ENCODE data around the gene FRMD4A. TPM values are rescaled to one million over a fixed set of nuclear protein-coding genes. Genes with fewer than 3 reads are reported as not detected.

The FRMD4A gene
- total RNA-seq, 2 experiments from 2014 or later, result 0.17 TPM; not detected in 1

DNA sequence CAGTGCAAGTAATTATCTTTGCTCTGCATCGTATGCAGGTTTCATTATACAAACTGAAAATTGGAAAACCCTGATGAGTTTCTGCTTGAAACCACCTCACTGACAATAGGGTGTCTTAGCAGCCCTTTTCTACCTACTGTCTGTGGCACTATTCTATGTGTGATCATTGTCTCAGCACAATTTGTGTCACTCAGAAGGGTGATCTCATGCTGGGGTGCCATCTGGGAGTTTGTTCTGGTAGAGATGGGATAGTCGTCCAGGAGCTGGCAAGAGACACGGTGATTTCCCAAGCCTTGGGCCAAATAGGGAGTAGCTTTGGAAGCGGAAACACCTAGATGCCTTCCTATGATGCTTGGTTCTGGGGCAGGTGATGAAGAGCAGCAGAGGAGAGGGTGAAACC lies 186.3 kb downstream of the FRMD4A start:
- Histone ChIP-seq H3K4me1 (ENCODE audit: insufficient read depth, low read length, poor library complexity, severe bottlenecking) (no peaks in the 10 kb centered on the region), H3K4me3 (ENCODE audit: low read depth, low read length, poor library complexity, severe bottlenecking) (no peak overlapping the region), H3K79me2 (ENCODE audit: insufficient read depth, low read depth, low read length) (no peaks in the 10 kb centered on the region), H2AFZ (ENCODE audit: low read length) (no peak overlapping the region), H4K20me1 (ENCODE audit: insufficient read depth, low read length) (no peaks in the 10 kb centered on the region), H3K9me2 (ENCODE audit: insufficient read depth, low read length) (no peaks in the 10 kb centered on the region), H3K9me3 (ENCODE audit: low read length) (no peaks in the 10 kb centered on the region), H3K4me2 (ENCODE audit: low read length) (no peak overlapping the region), H3K27ac (ENCODE audit: low read depth, low read length, poor library complexity, severe bottlenecking) (no peak overlapping the region), H3K36me3 (ENCODE audit: insufficient read depth, low read length) (no peaks in the 10 kb centered on the region)
- ChIA-PET CTCF (ENCODE audit: unreplicated experiment) (no interaction called here), POLR2A (no interaction called here)
- intact Hi-C loops (cut with micrococcal nuclease; ENCODE audit: unreplicated experiment), result no loop called here
- no TSS peak for BruUV-seq (replicated peaks)
- DNase-seq (ENCODE audit: low spot score), result no peak
- TF ChIP-seq EZH2phosphoT487 (IDR thresholded peaks at IDR 0.05; ENCODE audit: borderline replicate concordance, low read depth, low read length), result no peak
- TF ChIP-seq, protein P1, sequence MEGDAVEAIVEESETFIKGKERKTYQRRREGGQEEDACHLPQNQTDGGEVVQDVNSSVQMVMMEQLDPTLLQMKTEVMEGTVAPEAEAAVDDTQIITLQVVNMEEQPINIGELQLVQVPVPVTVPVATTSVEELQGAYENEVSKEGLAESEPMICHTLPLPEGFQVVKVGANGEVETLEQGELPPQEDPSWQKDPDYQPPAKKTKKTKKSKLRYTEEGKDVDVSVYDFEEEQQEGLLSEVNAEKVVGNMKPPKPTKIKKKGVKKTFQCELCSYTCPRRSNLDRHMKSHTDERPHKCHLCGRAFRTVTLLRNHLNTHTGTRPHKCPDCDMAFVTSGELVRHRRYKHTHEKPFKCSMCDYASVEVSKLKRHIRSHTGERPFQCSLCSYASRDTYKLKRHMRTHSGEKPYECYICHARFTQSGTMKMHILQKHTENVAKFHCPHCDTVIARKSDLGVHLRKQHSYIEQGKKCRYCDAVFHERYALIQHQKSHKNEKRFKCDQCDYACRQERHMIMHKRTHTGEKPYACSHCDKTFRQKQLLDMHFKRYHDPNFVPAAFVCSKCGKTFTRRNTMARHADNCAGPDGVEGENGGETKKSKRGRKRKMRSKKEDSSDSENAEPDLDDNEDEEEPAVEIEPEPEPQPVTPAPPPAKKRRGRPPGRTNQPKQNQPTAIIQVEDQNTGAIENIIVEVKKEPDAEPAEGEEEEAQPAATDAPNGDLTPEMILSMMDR (conservative IDR thresholded peaks at IDR 0.05; ENCODE audit: low read length), result no peak

DNA sequence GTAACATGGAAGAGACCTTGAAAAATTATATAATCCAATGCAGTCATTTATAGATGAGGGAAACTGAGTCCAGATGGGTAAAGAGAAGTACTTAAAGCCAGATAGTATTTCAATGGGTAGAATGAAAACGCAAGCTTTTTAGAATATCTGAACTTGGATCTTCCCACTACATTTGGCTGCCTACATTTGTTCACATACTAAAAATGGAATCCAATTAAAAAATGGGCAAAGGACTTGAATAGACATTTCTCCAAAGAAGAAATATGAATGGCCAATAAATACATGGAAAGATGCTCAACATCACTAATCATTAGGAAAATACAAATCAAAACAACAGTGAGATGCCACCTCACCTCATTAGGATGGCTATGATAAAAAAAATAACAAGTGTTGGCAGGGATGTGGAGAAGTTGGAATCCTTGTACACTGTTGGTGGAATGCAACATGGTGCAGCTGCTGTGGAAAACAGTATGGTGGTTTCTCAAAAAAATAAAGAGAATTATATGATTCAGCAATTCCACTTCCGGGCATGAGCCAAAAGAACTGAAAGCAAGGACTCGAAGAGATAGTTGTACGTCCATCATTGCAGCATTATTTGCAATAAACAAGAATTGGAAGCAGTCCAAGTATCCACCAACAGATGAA lies 188.0 kb downstream of the FRMD4A start:
- BruUV-seq (replicated peaks), result no TSS peak
- ChIA-PET POLR2A (no interaction called here), CTCF (ENCODE audit: unreplicated experiment) (no interaction called here)

DNA sequence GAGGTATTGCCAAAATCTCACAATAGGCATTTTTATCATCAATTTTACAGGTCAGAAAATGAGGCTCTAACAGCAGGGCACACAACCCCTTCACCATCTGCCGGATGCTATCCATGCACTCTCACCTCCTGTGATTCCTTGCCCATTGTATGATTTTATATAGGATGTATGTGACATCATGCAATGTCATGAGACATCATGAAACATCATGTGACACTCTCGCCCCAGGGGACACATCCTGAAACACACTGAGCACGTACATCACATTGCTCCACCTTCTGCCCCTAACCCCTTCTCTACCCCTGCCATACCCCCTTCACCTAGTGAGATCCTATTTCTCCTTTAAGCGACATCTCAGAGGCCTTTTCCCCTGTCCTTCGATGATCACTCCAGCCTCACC lies 189.4 kb downstream of the FRMD4A start:
- Histone ChIP-seq H3K4me1 (ENCODE audit: insufficient read depth, low read length, poor library complexity, severe bottlenecking) (no peaks in the 10 kb centered on the region), H2AFZ (ENCODE audit: low read length) (no peak overlapping the region), H3K9me3 (ENCODE audit: low read length) (no peaks in the 10 kb centered on the region), H3K27ac (ENCODE audit: low read depth, low read length, poor library complexity, severe bottlenecking) (no peak overlapping the region), H3K9me2 (ENCODE audit: insufficient read depth, low read length) (no peaks in the 10 kb centered on the region), H3K4me2 (ENCODE audit: low read length) (no peak overlapping the region), H3K79me2 (ENCODE audit: insufficient read depth, low read depth, low read length) (no peaks in the 10 kb centered on the region), H3K4me3 (ENCODE audit: low read depth, low read length, poor library complexity, severe bottlenecking) (no peak overlapping the region), H4K20me1 (ENCODE audit: insufficient read depth, low read length) (no peaks in the 10 kb centered on the region), H3K36me3 (ENCODE audit: insufficient read depth, low read length) (no peaks in the 10 kb centered on the region)
- BruUV-seq (replicated peaks), result no TSS peak
- ChIA-PET POLR2A (no interaction called here), CTCF (ENCODE audit: unreplicated experiment) (no interaction called here)
- TF ChIP-seq, protein P1 (conservative IDR thresholded peaks at IDR 0.05; ENCODE audit: low read length), result no peak
- no peak for TF ChIP-seq EZH2phosphoT487 (IDR thresholded peaks at IDR 0.05; ENCODE audit: borderline replicate concordance, low read depth, low read length)
- DNase-seq (ENCODE audit: low spot score), result no peak
- intact Hi-C loops (cut with micrococcal nuclease; ENCODE audit: unreplicated experiment), result no loop called here

More for the DNA sequence above, 188.0 kb downstream of the FRMD4A start:
- no peaks in the 10 kb centered on the region for H3K9me2 ChIP-seq (ENCODE audit: insufficient read depth, low read length)
- no peak overlapping the region for H2AFZ ChIP-seq (ENCODE audit: low read length)
- no peaks in the 10 kb centered on the region for H4K20me1 ChIP-seq (ENCODE audit: insufficient read depth, low read length)
- H3K27ac ChIP-seq (ENCODE audit: low read depth, low read length, poor library complexity, severe bottlenecking), result no peak overlapping the region
- H3K4me1 ChIP-seq (ENCODE audit: insufficient read depth, low read length, poor library complexity, severe bottlenecking), result no peaks in the 10 kb centered on the region
- H3K9me3 ChIP-seq (ENCODE audit: low read length), result no peaks in the 10 kb centered on the region
- TF ChIP-seq, protein P1 (conservative IDR thresholded peaks at IDR 0.05; ENCODE audit: low read length), result no peak
- no peak for TF ChIP-seq EZH2phosphoT487 (IDR thresholded peaks at IDR 0.05; ENCODE audit: borderline replicate concordance, low read depth, low read length)
- no peak overlapping the region for H3K4me2 ChIP-seq (ENCODE audit: low read length)
- no peaks in the 10 kb centered on the region for H3K36me3 ChIP-seq (ENCODE audit: insufficient read depth, low read length)
- intact Hi-C loops (cut with micrococcal nuclease; ENCODE audit: unreplicated experiment), result no loop called here
- no peak overlapping the region for H3K4me3 ChIP-seq (ENCODE audit: low read depth, low read length, poor library complexity, severe bottlenecking)
- DNase-seq (ENCODE audit: low spot score), result no peak
- H3K79me2 ChIP-seq (ENCODE audit: insufficient read depth, low read depth, low read length), result no peaks in the 10 kb centered on the region
